ENCODE measurements around the gene ARHGEF26. TPM values are rescaled to one million over a fixed set of nuclear protein-coding genes. Genes with fewer than 3 reads are reported as not detected.
A peak's percentile ranks its signal among the peaks of the same experiment; 100 is the strongest.

The ARHGEF26 gene
- total and polyA plus RNA-seq, 4 donors: 12.3 to 45.5 (median 28.5) TPM

GRCh38 chr3:154224366-154224765 is 103.2 kb downstream of the ARHGEF26 start:
- peak overlapping the region in 1 of 2 donors; percentile 11 for H3K27ac ChIP-seq (ENCODE audit: low read depth in 1 of 2, low read length in 1 of 2)
- no peaks in the 10 kb centered on the region for H3K9me3 ChIP-seq (ENCODE audit: control insufficient read depth in 4 of 4, insufficient read depth in 3 of 4, low read length in 3 of 4)
- WGBS, 2 donors: 35 to 47% methylated on average over 6 of the region's 6 CpGs
- H3K27me3 ChIP-seq (ENCODE audit: control insufficient read depth in 3 of 3, insufficient read depth in 3 of 3, low read length in 2 of 3): no peaks in the 10 kb centered on the region
- H3K4me3 ChIP-seq: no peak overlapping the region
- peaks cover 0 to 15% (median 0%) of the 10 kb centered on the region in 4 donors for H3K36me3 ChIP-seq (ENCODE audit: control insufficient read depth in 4 of 4, insufficient read depth in 4 of 4, low read length in 4 of 4)
- no peak overlapping the region for H3K9ac ChIP-seq (ENCODE audit: insufficient read depth in 1 of 2, low read length in 2 of 2)
- ATAC-seq (ENCODE audit: insufficient read depth, low FRiP score): no peak
- peaks cover 0 to 6% (median 4%) of the 10 kb centered on the region in 5 donors for H3K4me1 ChIP-seq (ENCODE audit: control insufficient read depth in 5 of 5, insufficient read depth in 5 of 5, low read length in 5 of 5)
- TF ChIP-seq CTCF (IDR thresholded peaks at IDR 0.05; ENCODE audit: control extremely low read depth, extremely low read depth): no peak
- peak in 2 of 3 donors; percentile 6 to 16 for DNase-seq

DNA sequence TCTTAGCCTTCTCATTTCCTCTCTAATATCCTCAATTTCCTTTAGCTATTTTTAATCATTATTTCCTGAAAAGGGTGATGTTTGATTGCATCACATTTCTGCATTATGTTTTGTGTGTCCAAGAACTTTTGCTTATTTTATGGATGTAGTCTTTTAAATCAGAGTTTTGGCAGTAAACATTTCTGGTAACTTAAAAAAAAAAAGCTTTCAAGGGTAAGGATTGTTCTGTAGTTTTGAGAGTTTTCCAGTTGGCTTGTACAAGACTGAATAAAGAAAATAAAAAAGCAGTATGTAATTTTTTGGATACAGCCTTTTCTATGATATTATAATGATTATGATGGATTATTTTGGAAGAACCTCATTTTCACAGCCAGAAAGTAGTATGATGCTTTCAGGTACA is 103.7 kb downstream of the ARHGEF26 start:
- no peak for ATAC-seq (ENCODE audit: insufficient read depth, low FRiP score)
- H3K9me3 ChIP-seq (ENCODE audit: control insufficient read depth in 4 of 4, insufficient read depth in 3 of 4, low read length in 3 of 4): no peaks in the 10 kb centered on the region
- no peak overlapping the region for H3K27ac ChIP-seq (ENCODE audit: low read depth in 1 of 2, low read length in 1 of 2)
- TF ChIP-seq CTCF (IDR thresholded peaks at IDR 0.05; ENCODE audit: control extremely low read depth, extremely low read depth): no peak
- peaks cover 0 to 6% (median 4%) of the 10 kb centered on the region in 5 donors for H3K4me1 ChIP-seq (ENCODE audit: control insufficient read depth in 5 of 5, insufficient read depth in 5 of 5, low read length in 5 of 5)
- H3K4me3 ChIP-seq: no peak overlapping the region
- H3K9ac ChIP-seq (ENCODE audit: insufficient read depth in 1 of 2, low read length in 2 of 2): no peak overlapping the region
- H3K27me3 ChIP-seq (ENCODE audit: control insufficient read depth in 3 of 3, insufficient read depth in 3 of 3, low read length in 2 of 3): no peaks in the 10 kb centered on the region
- peaks cover 0 to 17% (median 0%) of the 10 kb centered on the region in 4 donors for H3K36me3 ChIP-seq (ENCODE audit: control insufficient read depth in 4 of 4, insufficient read depth in 4 of 4, low read length in 4 of 4)
- peak in 2 of 3 donors; percentile 45 to 74 for DNase-seq

- H3K4me1 ChIP-seq (ENCODE audit: control insufficient read depth in 5 of 5, insufficient read depth in 5 of 5, low read length in 5 of 5): peaks cover 0 to 6% (median 4%) of the 10 kb centered on the region in 5 donors
- no peak for ATAC-seq (ENCODE audit: insufficient read depth, low FRiP score)
- no peak overlapping the region for H3K9ac ChIP-seq (ENCODE audit: insufficient read depth in 1 of 2, low read length in 2 of 2)
- no peak overlapping the region for H3K4me3 ChIP-seq
- WGBS, 2 donors: 76 to 81% methylated on average over 2 of the region's 2 CpGs
- H3K9me3 ChIP-seq (ENCODE audit: control insufficient read depth in 4 of 4, insufficient read depth in 3 of 4, low read length in 3 of 4): no peaks in the 10 kb centered on the region
- no peaks in the 10 kb centered on the region for H3K27me3 ChIP-seq (ENCODE audit: control insufficient read depth in 3 of 3, insufficient read depth in 3 of 3, low read length in 2 of 3)
- H3K27ac ChIP-seq (ENCODE audit: low read depth in 1 of 2, low read length in 1 of 2): no peak overlapping the region
- no peak for DNase-seq
- TF ChIP-seq CTCF (IDR thresholded peaks at IDR 0.05; ENCODE audit: control extremely low read depth, extremely low read depth): no peak
- peaks cover 0 to 15% (median 0%) of the 10 kb centered on the region in 4 donors for H3K36me3 ChIP-seq (ENCODE audit: control insufficient read depth in 4 of 4, insufficient read depth in 4 of 4, low read length in 4 of 4)
These were observed 104.3 kb downstream of the ARHGEF26 start for GRCh38 chr3:154225536-154225935.

DNA sequence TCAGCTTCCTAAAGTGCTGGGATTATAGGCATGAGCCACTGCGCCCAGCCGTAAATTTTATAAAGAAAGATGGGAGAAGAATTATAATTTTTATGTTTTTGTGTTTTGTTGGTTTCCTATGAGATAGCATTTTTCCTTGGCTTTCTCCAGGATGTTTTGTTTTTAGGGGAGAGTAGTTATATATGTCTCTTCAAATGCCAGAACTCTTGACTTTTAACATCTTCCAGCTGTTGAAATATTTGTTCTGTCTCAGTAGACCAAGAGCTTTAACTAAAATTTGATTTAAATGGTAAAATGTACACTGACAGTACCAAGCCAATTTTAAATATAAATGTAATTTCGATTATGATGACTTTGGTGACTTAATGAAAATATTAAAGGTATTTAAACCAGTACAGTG is 106.3 kb downstream of the ARHGEF26 start:
- TF ChIP-seq CTCF (IDR thresholded peaks at IDR 0.05; ENCODE audit: control extremely low read depth, extremely low read depth): no peak
- Histone ChIP-seq H3K36me3 (ENCODE audit: control insufficient read depth in 4 of 4, insufficient read depth in 4 of 4, low read length in 4 of 4) (peaks cover 0 to 19% (median 0%) of the 10 kb centered on the region in 4 donors), H3K27ac (ENCODE audit: low read depth in 1 of 2, low read length in 1 of 2) (no peak overlapping the region), H3K4me3 (no peak overlapping the region), H3K9ac (ENCODE audit: insufficient read depth in 1 of 2, low read length in 2 of 2) (no peak overlapping the region), H3K9me3 (ENCODE audit: control insufficient read depth in 4 of 4, insufficient read depth in 3 of 4, low read length in 3 of 4) (no peaks in the 10 kb centered on the region), H3K4me1 (ENCODE audit: control insufficient read depth in 5 of 5, insufficient read depth in 5 of 5, low read length in 5 of 5) (peaks cover 0 to 6% (median 4%) of the 10 kb centered on the region in 5 donors), H3K27me3 (ENCODE audit: control insufficient read depth in 3 of 3, insufficient read depth in 3 of 3, low read length in 2 of 3) (no peaks in the 10 kb centered on the region)
- 86 to 89% methylated on average over 3 of the region's 3 CpGs for WGBS, 2 donors
- peak in 2 of 3 donors; percentile 36 to 65 for DNase-seq
- ATAC-seq (ENCODE audit: insufficient read depth, low FRiP score): no peak
